ENCODE data around the gene KIAA1328. TPM values are rescaled to one million over a fixed set of nuclear protein-coding genes. Genes with fewer than 3 reads are reported as not detected.

Gene KIAA1328
- total and polyA plus RNA-seq, 9 of the 15 experiments (the other 6 are each of a cell fraction or from before 2014, with no cell fraction given): 4.0 to 8.6 (median 7.4) TPM

- TF ChIP-seq FOS (IDR thresholded peaks at IDR 0.05; ENCODE audit: extremely low read depth, insufficient read length) (peak; percentile 45), BCL6 (CRISPR knock-in tag; IDR thresholded peaks at IDR 0.05) (no peak), NFE2 (IDR thresholded peaks at IDR 0.05; ENCODE audit: low read depth) (peak; percentile 59), GTF2F1 (IDR thresholded peaks at IDR 0.05; ENCODE audit: low read depth, low read length) (no peak), EP300 (IDR thresholded peaks at IDR 0.05; ENCODE audit: low read length) (peak; percentile 16; the same call in 1 of the 2 replicates), BRCA1 (IDR thresholded peaks at IDR 0.05) (no peak), BRCA1 (CRISPR knock-in tag; IDR thresholded peaks at IDR 0.05) (no peak), PKNOX1 (IDR thresholded peaks at IDR 0.05) (peak; percentile 71), FOXK2 (conservative IDR thresholded peaks at IDR 0.05 in 1 of 2, IDR thresholded peaks at IDR 0.05 in 1 of 2; ENCODE audit: low read depth in 2 of 2) (0 out of 4 replicates have a peak, but pooled peaks of 1 of the 2 experiments have one; percentile 17), CREM (IDR thresholded peaks at IDR 0.05; ENCODE audit: low read depth) (peak; percentile 45; the same call in 1 of the 2 replicates), MYNN (IDR thresholded peaks at IDR 0.05) (peak; percentile 91), MYNN (CRISPR knock-in tag; IDR thresholded peaks at IDR 0.05) (no peak), ZNF121 (CRISPR knock-in tag; conservative IDR thresholded peaks at IDR 0.05) (no peak), BRD9 (IDR thresholded peaks at IDR 0.05; ENCODE audit: low read depth, partially characterized antibody) (no peak), SMARCA4 (IDR thresholded peaks at IDR 0.05) (peak; percentile 82), SOX6 (IDR thresholded peaks at IDR 0.05) (0 out of 2 replicates have a peak, but pooled peaks have one; percentile 47), ATF4 (CRISPR knock-in tag; IDR thresholded peaks at IDR 0.05) (no peak), ZC3H8 (IDR thresholded peaks at IDR 0.05) (no peak), ZNF140 (CRISPR knock-in tag; IDR thresholded peaks at IDR 0.05) (no peak), PBX2 (CRISPR knock-in tag; IDR thresholded peaks at IDR 0.05; ENCODE audit: low read depth) (no peak), PBX2 (tag; conservative IDR thresholded peaks at IDR 0.05; ENCODE audit: low read depth) (peak; percentile 76), SMARCC2 (IDR thresholded peaks at IDR 0.05; ENCODE audit: low read depth) (peak; percentile 57; the same call in 1 of the 2 replicates), JUND (IDR thresholded peaks at IDR 0.05; ENCODE audit: borderline replicate concordance, low read depth, low read length) (peak; percentile 90), JUND (tag; IDR thresholded peaks at IDR 0.05; ENCODE audit: borderline replicate concordance, low read depth, low read length) (peak; percentile 87; the same call in 2 of the 3 replicates), HMBOX1 (IDR thresholded peaks at IDR 0.05) (peak; percentile 75), ZNF12 (CRISPR knock-in tag; IDR thresholded peaks at IDR 0.05) (no peak), SAFB (IDR thresholded peaks at IDR 0.05; ENCODE audit: borderline replicate concordance, low read depth, low read length) (no peak), MAFF (IDR thresholded peaks at IDR 0.05; ENCODE audit: low read length) (peak; percentile 9; the same call in 1 of the 2 replicates)
These were observed 21.7 kb downstream of the KIAA1328 start (continued) for GRCh38 chr18:36850527-36851201.

Measured in K562 (cell line).